Liver (tissue), 9 donors: ENCODE results near the gene CREB1. TPM values are rescaled to one million over a fixed set of nuclear protein-coding genes. Genes with fewer than 3 reads are reported as not detected.

Experiments used
- DNase-seq: peaks from one replicate; pipeline ENCODE4 v3.0.0-alpha.2; 2017; ENCODE audit warnings: low spot score
- H3K27ac ChIP-seq, 2 donors: one replicate each; pipeline ENCODE4 v1.7.0; 2013; ENCODE audit warnings: inconsistent platforms in 2 of 2, low read length in 2 of 2, control low read depth in 1 of 2, low read depth in 1 of 2, mild to moderate bottlenecking in 1 of 2
- H3K27me3 ChIP-seq, 4 donors: one replicate each; pipeline versions ENCODE4 v1.6.1 to v1.7.0; 2013; ENCODE audit warnings: low read length in 3 of 4, inconsistent platforms in 1 of 4, mild to moderate bottlenecking in 1 of 4, moderate library complexity in 1 of 4; ENCODE audit not compliant: control insufficient read depth in 4 of 4, insufficient read depth in 4 of 4
- H3K36me3 ChIP-seq, 4 donors: one replicate each; pipeline versions ENCODE4 v1.6.1 to v1.7.0; 2013; ENCODE audit warnings: low read length in 3 of 4, mild to moderate bottlenecking in 3 of 4, low read depth in 1 of 4, moderate library complexity in 1 of 4; ENCODE audit not compliant: control insufficient read depth in 4 of 4, insufficient read depth in 3 of 4
- H3K4me1 ChIP-seq, 4 donors: one replicate each; pipeline versions ENCODE4 v1.6.1 to v1.7.0; 2013; ENCODE audit warnings: low read length in 3 of 4, mild to moderate bottlenecking in 3 of 4, moderate library complexity in 1 of 4; ENCODE audit not compliant: control insufficient read depth in 4 of 4, insufficient read depth in 4 of 4
- H3K4me3 ChIP-seq, 3 donors: one replicate each; pipeline versions ENCODE4 v1.6.1 to v1.7.0; 2013; ENCODE audit warnings: low read length in 3 of 3, control low read depth in 1 of 3, low read depth in 1 of 3, mild to moderate bottlenecking in 1 of 3
- H3K9ac ChIP-seq, 2 donors: one replicate each; pipeline ENCODE4 v1.7.0; 2013; ENCODE audit warnings: low read length in 2 of 2, mild to moderate bottlenecking in 2 of 2, moderate library complexity in 2 of 2, control low read depth in 1 of 2, low read depth in 1 of 2
- H3K9me3 ChIP-seq, 4 donors: one replicate each; pipeline versions ENCODE4 v1.6.1 to v1.7.0; 2013; ENCODE audit warnings: low read length in 3 of 4; ENCODE audit not compliant: control insufficient read depth in 4 of 4
- CTCF ChIP-seq: fragments of 150-350 bp; IDR thresholded peaks from 2 replicates; pipeline ENCODE4 v1.5.1; 2017; ENCODE audit warnings: improper control_type of control experiment, low read depth, low read length; ENCODE audit not compliant: missing input control
- FOXA1 ChIP-seq: IDR thresholded peaks from 2 replicates; pipeline ENCODE4 v1.6.1; 2016; ENCODE audit warnings: antibody characterized with exemption
- FOXA2 ChIP-seq: IDR thresholded peaks from 2 replicates; pipeline ENCODE4 v1.6.1; 2016; ENCODE audit warnings: antibody characterized with exemption
- GABPA ChIP-seq, 2 donors: IDR thresholded peaks in 1 of 2; conservative IDR thresholded peaks in 1 of 2; 2 replicates each; pipeline ENCODE4 v1.6.1; 2016; ENCODE audit warnings: antibody characterized with exemption in 2 of 2, mild to moderate bottlenecking in 1 of 2, moderate library complexity in 1 of 2
- HNF4A ChIP-seq, 2 donors: conservative IDR thresholded peaks; 2 replicates each; pipeline ENCODE4 v1.6.1; 2016; ENCODE audit warnings: antibody characterized with exemption in 2 of 2, mild to moderate bottlenecking in 2 of 2
- HNF4G ChIP-seq: IDR thresholded peaks from 2 replicates; pipeline ENCODE4 v1.6.1; 2016; ENCODE audit warnings: antibody characterized with exemption
- JUND ChIP-seq, 2 donors: IDR thresholded peaks; 2 replicates each; pipeline ENCODE4 v1.6.1; 2016; ENCODE audit warnings: antibody characterized with exemption in 2 of 2
- MAX ChIP-seq: IDR thresholded peaks from 2 replicates; pipeline ENCODE4 v1.6.1; 2016; ENCODE audit warnings: antibody characterized with exemption
- NR2F2 ChIP-seq: IDR thresholded peaks from 2 replicates; pipeline ENCODE4 v1.6.1; 2016; ENCODE audit warnings: antibody characterized with exemption
- RAD21 ChIP-seq, 2 donors: IDR thresholded peaks; 2 replicates each; pipeline ENCODE4 v1.6.1; 2016; ENCODE audit warnings: antibody characterized with exemption in 2 of 2, mild to moderate bottlenecking in 2 of 2
- REST ChIP-seq: IDR thresholded peaks from 2 replicates; pipeline ENCODE4 v1.6.1; 2016; ENCODE audit warnings: antibody characterized with exemption, mild to moderate bottlenecking
- RXRA ChIP-seq, 2 donors: IDR thresholded peaks; 2 replicates each; pipeline ENCODE4 v1.6.1; 2017 to 2018; ENCODE audit warnings: antibody characterized with exemption in 2 of 2, mild to moderate bottlenecking in 1 of 2
- SP1 ChIP-seq: IDR thresholded peaks from 2 replicates; pipeline ENCODE4 v1.6.1; 2018; ENCODE audit warnings: antibody characterized with exemption, mild to moderate bottlenecking
- TAF1 ChIP-seq: conservative IDR thresholded peaks from 2 replicates; pipeline ENCODE4 v1.6.1; 2016; ENCODE audit warnings: antibody characterized with exemption, mild to moderate bottlenecking
- YY1 ChIP-seq: IDR thresholded peaks from 2 replicates; pipeline ENCODE4 v1.6.1; 2016; ENCODE audit warnings: antibody characterized with exemption, mild to moderate bottlenecking
- WGBS: extraction: QIAGEN DNeasy Blood & Tissue Kit; methylation state at CpG from one replicate; pipeline ENCODE4 v1.1.7; 2013; 5-methylcytosine and 5-hydroxymethylcytosine counted together
- polyA plus RNA-seq, 2 donors: library from polyadenylated mRNA; stranded (reverse) in 1 of 2; unstranded in 1 of 2; fragments of 200-250 nt in 1 of 2; fragments of >200 nt in 1 of 2; fragmentation: Nextera tagmentation in 1 of 2; extraction: Ambion mirVana in 1 of 2; gene quantifications; one replicate each; pipeline versions ENCODE4 v1.2.1 to v1.2.3, GENCODE V29; 2013 to 2015
- total RNA-seq, 2 donors: library from RNA; depleted of rRNA; stranded (reverse); fragments of >200 nt; gene quantifications; one replicate each; pipeline ENCODE4 v1.2.3, GENCODE V29; 2014
- TF ChIP-seq, protein P1 (sequence below): IDR thresholded peaks from 2 replicates; pipeline ENCODE4 v1.6.1; 2016; ENCODE audit warnings: antibody characterized with exemption
- donor health status: healthy.
- donor health status: healthy.
- donor health status: healthy.
- donor health status: healthy.
- donor health status: healthy.

CREB1 gene
- total and polyA plus RNA-seq, 4 donors, result 4.4 to 24.4 (median 14.5) TPM

- TF ChIP-seq SP1 (no peak), CTCF (no peak), MAX (no peak), GABPA (IDR thresholded peaks at IDR 0.05 in 1 of 2, conservative IDR thresholded peaks at IDR 0.05 in 1 of 2) (no peak)
Observed at GRCh38 chr2:207567671-207568070, 37.9 kb downstream of the CREB1 start (continued).

DNA sequence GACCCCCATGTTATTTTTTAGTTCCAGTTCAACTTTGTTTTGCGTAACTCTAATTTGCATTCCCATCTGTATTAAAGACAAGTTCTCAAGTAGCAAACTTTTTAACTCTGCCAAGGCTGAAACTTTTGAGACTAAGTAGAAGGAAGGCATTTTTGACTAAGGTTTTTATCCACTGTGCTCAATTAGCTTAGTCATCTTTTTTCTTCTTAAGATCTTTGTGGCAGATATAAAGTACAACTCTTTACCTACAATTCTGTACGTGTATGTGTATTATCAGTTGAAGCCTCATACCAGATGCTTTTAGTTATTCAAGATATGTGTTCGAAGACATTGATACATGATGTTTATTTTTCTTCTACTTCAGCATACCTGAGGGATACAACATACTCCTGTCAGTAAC lies 41.6 kb downstream of the CREB1 start:
- no peak for TF ChIP-seq SP1
- TF ChIP-seq FOXA2, result no peak
- no peak for TF ChIP-seq NR2F2
- TF ChIP-seq HNF4G, result no peak
- TF ChIP-seq MAX, result no peak
- no peak for TF ChIP-seq JUND (IDR thresholded peaks at IDR 0.05)
- no peak for TF ChIP-seq YY1
- TF ChIP-seq, protein P1, sequence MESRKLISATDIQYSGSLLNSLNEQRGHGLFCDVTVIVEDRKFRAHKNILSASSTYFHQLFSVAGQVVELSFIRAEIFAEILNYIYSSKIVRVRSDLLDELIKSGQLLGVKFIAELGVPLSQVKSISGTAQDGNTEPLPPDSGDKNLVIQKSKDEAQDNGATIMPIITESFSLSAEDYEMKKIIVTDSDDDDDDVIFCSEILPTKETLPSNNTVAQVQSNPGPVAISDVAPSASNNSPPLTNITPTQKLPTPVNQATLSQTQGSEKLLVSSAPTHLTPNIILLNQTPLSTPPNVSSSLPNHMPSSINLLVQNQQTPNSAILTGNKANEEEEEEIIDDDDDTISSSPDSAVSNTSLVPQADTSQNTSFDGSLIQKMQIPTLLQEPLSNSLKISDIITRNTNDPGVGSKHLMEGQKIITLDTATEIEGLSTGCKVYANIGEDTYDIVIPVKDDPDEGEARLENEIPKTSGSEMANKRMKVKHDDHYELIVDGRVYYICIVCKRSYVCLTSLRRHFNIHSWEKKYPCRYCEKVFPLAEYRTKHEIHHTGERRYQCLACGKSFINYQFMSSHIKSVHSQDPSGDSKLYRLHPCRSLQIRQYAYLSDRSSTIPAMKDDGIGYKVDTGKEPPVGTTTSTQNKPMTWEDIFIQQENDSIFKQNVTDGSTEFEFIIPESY, result no peak
- TF ChIP-seq FOXA1, result no peak
- no peak for TF ChIP-seq RXRA (IDR thresholded peaks at IDR 0.05)
- no peak for TF ChIP-seq HNF4A (conservative IDR thresholded peaks at IDR 0.05)
- TF ChIP-seq RAD21 (IDR thresholded peaks at IDR 0.05), result no peak
- no peak for TF ChIP-seq CTCF
- no peak for TF ChIP-seq REST
- TF ChIP-seq TAF1, result no peak
- WGBS, result 96% methylated on average over 3 of the region's 3 CpGs
- DNase-seq, result no peak
- Histone ChIP-seq H3K27me3 (no peaks in the 10 kb centered on the region), H3K4me1 (no peaks in the 10 kb centered on the region), H3K4me3 (no peak overlapping the region), H3K36me3 (peaks cover 2 to 35% (median 21%) of the 10 kb centered on the region in 4 donors), H3K27ac (no peak overlapping the region), H3K9me3 (no peaks in the 10 kb centered on the region), H3K9ac (no peak overlapping the region)
